Measurements from ENCODE around the gene LRRC27.

Gene LRRC27

GRCh38 chr10:132365102-132365501 lies 33.1 kb downstream of the LRRC27 start:
- Histone ChIP-seq H2BK12ac (ENCODE audit: low read length in 2 of 2) (no peak overlapping the region), H3K9ac (ENCODE audit: low read length) (no peak overlapping the region), H2AK5ac (ENCODE audit: low read length, severe bottlenecking) (no peak overlapping the region), H3K4me3 (ENCODE audit: insufficient read depth in 1 of 2, low read depth in 1 of 2, low read length in 2 of 2) (no peak overlapping the region), H4K91ac (ENCODE audit: low read length) (no peak overlapping the region), H3K14ac (ENCODE audit: low read length in 2 of 2) (no peak overlapping the region), H3K27me3 (ENCODE audit: control insufficient read depth in 1 of 2, insufficient read depth in 1 of 2, low read length in 2 of 2) (no peaks in the 10 kb centered on the region), H3K4me1 (ENCODE audit: control insufficient read depth, insufficient read depth, low read depth, low read length) (no peaks in the 10 kb centered on the region), H2AFZ (ENCODE audit: low read depth, low read length) (no peak overlapping the region), H3K79me1 (replicated peaks; ENCODE audit: low read length, poor library complexity, severe bottlenecking) (no peaks in the 10 kb centered on the region), H3K9me3 (ENCODE audit: control insufficient read depth, low read length) (no peaks in the 10 kb centered on the region), H2BK15ac (ENCODE audit: low read depth, poor library complexity, severe bottlenecking) (no peak overlapping the region), H2BK5ac (ENCODE audit: low read depth, low read length, poor library complexity, severe bottlenecking) (no peak overlapping the region), H3K4me2 (ENCODE audit: low read length, poor library complexity, severe bottlenecking) (no peak overlapping the region), H4K8ac (ENCODE audit: low read length) (no peak overlapping the region), H2BK120ac (ENCODE audit: low read depth, low read length) (no peak overlapping the region), H3K18ac (ENCODE audit: low read depth in 1 of 2, low read length in 2 of 2) (no peak overlapping the region), H3K27ac (ENCODE audit: low read length, poor library complexity, severe bottlenecking) (no peak overlapping the region), H3K23ac (ENCODE audit: low read length in 2 of 2) (no peak overlapping the region), H3K36me3 (ENCODE audit: control insufficient read depth in 1 of 2, insufficient read depth in 2 of 2, low read depth in 1 of 2, low read length in 2 of 2) (peaks cover 29 to 34% of the 10 kb centered on the region in 2 experiments), H3K4ac (ENCODE audit: low read depth in 1 of 2, low read length in 2 of 2) (no peak overlapping the region)
- DNase-seq, result no peak
- WGBS, result 94% methylated on average over 9 of the region's 9 CpGs

- H2AFZ ChIP-seq (ENCODE audit: low read depth, low read length), result no peak overlapping the region
- no peak overlapping the region for H3K4me3 ChIP-seq (ENCODE audit: insufficient read depth in 1 of 2, low read depth in 1 of 2, low read length in 2 of 2)
- WGBS, result 93% methylated on average over 8 of the region's 8 CpGs
- peaks cover 29 to 34% of the 10 kb centered on the region in 2 experiments for H3K36me3 ChIP-seq (ENCODE audit: control insufficient read depth in 1 of 2, insufficient read depth in 2 of 2, low read depth in 1 of 2, low read length in 2 of 2)
- H2BK5ac ChIP-seq (ENCODE audit: low read depth, low read length, poor library complexity, severe bottlenecking), result no peak overlapping the region
- peaks cover 1% of the 10 kb centered on the region for H3K4me1 ChIP-seq (ENCODE audit: control insufficient read depth, insufficient read depth, low read depth, low read length)
- no peak overlapping the region for H4K91ac ChIP-seq (ENCODE audit: low read length)
- no peak for DNase-seq
- no peak overlapping the region for H3K14ac ChIP-seq (ENCODE audit: low read length in 2 of 2)
- no peak overlapping the region for H3K9ac ChIP-seq (ENCODE audit: low read length)
- no peak overlapping the region for H3K27ac ChIP-seq (ENCODE audit: low read length, poor library complexity, severe bottlenecking)
- no peak overlapping the region for H2AK5ac ChIP-seq (ENCODE audit: low read length, severe bottlenecking)
- H3K79me1 ChIP-seq (replicated peaks; ENCODE audit: low read length, poor library complexity, severe bottlenecking), result no peaks in the 10 kb centered on the region
- H2BK12ac ChIP-seq (ENCODE audit: low read length in 2 of 2), result no peak overlapping the region
- H4K8ac ChIP-seq (ENCODE audit: low read length), result no peak overlapping the region
- H3K9me3 ChIP-seq (ENCODE audit: control insufficient read depth, low read length), result no peaks in the 10 kb centered on the region
- no peak overlapping the region for H3K4ac ChIP-seq (ENCODE audit: low read depth in 1 of 2, low read length in 2 of 2)
- H2BK120ac ChIP-seq (ENCODE audit: low read depth, low read length), result no peak overlapping the region
- no peak overlapping the region for H3K23ac ChIP-seq (ENCODE audit: low read length in 2 of 2)
- no peak overlapping the region for H3K4me2 ChIP-seq (ENCODE audit: low read length, poor library complexity, severe bottlenecking)
- H3K27me3 ChIP-seq (ENCODE audit: control insufficient read depth in 1 of 2, insufficient read depth in 1 of 2, low read length in 2 of 2), result no peaks in the 10 kb centered on the region
- no peak overlapping the region for H3K18ac ChIP-seq (ENCODE audit: low read depth in 1 of 2, low read length in 2 of 2)
- H2BK15ac ChIP-seq (ENCODE audit: low read depth, poor library complexity, severe bottlenecking), result no peak overlapping the region
These were observed 34.0 kb downstream of the LRRC27 start for GRCh38 chr10:132366006-132366405.

GRCh38 chr10:132366499-132366898 lies 34.5 kb downstream of the LRRC27 start:
- Histone ChIP-seq H3K23ac (ENCODE audit: low read length in 2 of 2) (no peak overlapping the region), H3K4me3 (ENCODE audit: insufficient read depth in 1 of 2, low read depth in 1 of 2, low read length in 2 of 2) (peak overlapping the region in 1 of 2 experiments; percentile 1), H3K36me3 (ENCODE audit: control insufficient read depth in 1 of 2, insufficient read depth in 2 of 2, low read depth in 1 of 2, low read length in 2 of 2) (peaks cover 28 to 34% of the 10 kb centered on the region in 2 experiments), H2AK5ac (ENCODE audit: low read length, severe bottlenecking) (no peak overlapping the region), H3K9ac (ENCODE audit: low read length) (no peak overlapping the region), H4K8ac (ENCODE audit: low read length) (no peak overlapping the region), H3K18ac (ENCODE audit: low read depth in 1 of 2, low read length in 2 of 2) (no peak overlapping the region), H3K27ac (ENCODE audit: low read length, poor library complexity, severe bottlenecking) (no peak overlapping the region), H3K4ac (ENCODE audit: low read depth in 1 of 2, low read length in 2 of 2) (no peak overlapping the region), H3K14ac (ENCODE audit: low read length in 2 of 2) (no peak overlapping the region), H2BK12ac (ENCODE audit: low read length in 2 of 2) (no peak overlapping the region), H3K27me3 (ENCODE audit: control insufficient read depth in 1 of 2, insufficient read depth in 1 of 2, low read length in 2 of 2) (no peaks in the 10 kb centered on the region), H2BK120ac (ENCODE audit: low read depth, low read length) (no peak overlapping the region), H3K9me3 (ENCODE audit: control insufficient read depth, low read length) (no peaks in the 10 kb centered on the region), H2AFZ (ENCODE audit: low read depth, low read length) (no peak overlapping the region), H3K79me1 (replicated peaks; ENCODE audit: low read length, poor library complexity, severe bottlenecking) (no peaks in the 10 kb centered on the region), H4K91ac (ENCODE audit: low read length) (no peak overlapping the region), H2BK15ac (ENCODE audit: low read depth, poor library complexity, severe bottlenecking) (no peak overlapping the region), H2BK5ac (ENCODE audit: low read depth, low read length, poor library complexity, severe bottlenecking) (no peak overlapping the region), H3K4me2 (ENCODE audit: low read length, poor library complexity, severe bottlenecking) (no peak overlapping the region), H3K4me1 (ENCODE audit: control insufficient read depth, insufficient read depth, low read depth, low read length) (peaks cover 2% of the 10 kb centered on the region)
- 95% methylated on average over 7 of the region's 9 CpGs for WGBS
- DNase-seq, result no peak

GRCh38 chr10:132368391-132368790 lies 36.4 kb downstream of the LRRC27 start:
- H2AK5ac ChIP-seq (ENCODE audit: low read length, severe bottlenecking), result no peak overlapping the region
- WGBS, result 93% methylated on average over 1 of the region's 4 CpGs
- no peak overlapping the region for H4K91ac ChIP-seq (ENCODE audit: low read length)

More at GRCh38 chr10:132368391-132368790, 36.4 kb downstream of the LRRC27 start:
- Histone ChIP-seq H3K4me2 (ENCODE audit: low read length, poor library complexity, severe bottlenecking) (no peak overlapping the region), H4K8ac (ENCODE audit: low read length) (no peak overlapping the region), H2BK12ac (ENCODE audit: low read length in 2 of 2) (no peak overlapping the region), H3K14ac (ENCODE audit: low read length in 2 of 2) (no peak overlapping the region), H3K4ac (ENCODE audit: low read depth in 1 of 2, low read length in 2 of 2) (no peak overlapping the region), H3K36me3 (ENCODE audit: control insufficient read depth in 1 of 2, insufficient read depth in 2 of 2, low read depth in 1 of 2, low read length in 2 of 2) (peaks cover 19 to 34% of the 10 kb centered on the region in 2 experiments), H2BK15ac (ENCODE audit: low read depth, poor library complexity, severe bottlenecking) (no peak overlapping the region), H3K4me1 (ENCODE audit: control insufficient read depth, insufficient read depth, low read depth, low read length) (peaks cover 2% of the 10 kb centered on the region), H3K23ac (ENCODE audit: low read length in 2 of 2) (no peak overlapping the region), H3K79me1 (replicated peaks; ENCODE audit: low read length, poor library complexity, severe bottlenecking) (no peaks in the 10 kb centered on the region), H2BK120ac (ENCODE audit: low read depth, low read length) (no peak overlapping the region), H3K27me3 (ENCODE audit: control insufficient read depth in 1 of 2, insufficient read depth in 1 of 2, low read length in 2 of 2) (no peaks in the 10 kb centered on the region), H2BK5ac (ENCODE audit: low read depth, low read length, poor library complexity, severe bottlenecking) (no peak overlapping the region), H3K9me3 (ENCODE audit: control insufficient read depth, low read length) (no peaks in the 10 kb centered on the region), H3K4me3 (ENCODE audit: insufficient read depth in 1 of 2, low read depth in 1 of 2, low read length in 2 of 2) (no peak overlapping the region), H3K18ac (ENCODE audit: low read depth in 1 of 2, low read length in 2 of 2) (no peak overlapping the region), H3K27ac (ENCODE audit: low read length, poor library complexity, severe bottlenecking) (no peak overlapping the region), H2AFZ (ENCODE audit: low read depth, low read length) (no peak overlapping the region), H3K9ac (ENCODE audit: low read length) (no peak overlapping the region)
- no peak for DNase-seq

All from mesenchymal stem cell (in vitro differentiated cells and primary cell).